GM21528 (cell line): ENCODE measurements around the gene DYNC1LI2.

Experiments used
- ATAC-seq: cut with Tn5 transposase; IDR thresholded peaks from one replicate; pipeline ENCODE4 v1.9.1; 2021; ENCODE audit warnings: mild to moderate bottlenecking, moderate library complexity; ENCODE audit not compliant: unreplicated experiment, low FRiP score

The DYNC1LI2 gene

DNA sequence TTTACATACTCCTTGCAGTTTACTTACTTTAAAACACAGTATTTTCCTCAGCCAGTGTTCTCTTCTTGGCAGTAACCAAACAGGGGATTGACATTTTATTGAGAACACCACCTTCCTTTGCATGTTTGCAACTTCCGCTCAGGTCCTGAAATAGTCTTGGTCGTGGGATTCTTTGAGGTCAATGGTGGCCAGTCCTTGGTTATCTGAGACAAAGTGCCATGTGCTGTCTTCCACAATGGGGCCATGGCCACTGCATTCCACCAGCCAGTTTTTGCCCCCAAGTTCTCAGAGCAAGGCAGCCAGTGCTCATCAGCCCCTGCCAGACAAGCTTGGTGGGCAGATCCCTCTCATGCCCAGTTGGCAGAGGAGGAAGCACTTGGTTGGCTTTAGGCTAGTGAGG lies 77.7 kb downstream of the DYNC1LI2 start:
- ATAC-seq, result no peak
